Loucy (cell line): Measurements from ENCODE around the gene RCAN2.

Experiments
- CTCF ChIP-seq: fragments of 200-600 bp; sonication (generic); conservative IDR thresholded peaks from 2 replicates; pipeline ENCODE4 v1.5.1; 2014; ENCODE audit warnings: mild to moderate bottlenecking, antibody characterized with exemption, low read length
- EZH2phosphoT487 ChIP-seq: fragments of 200-600 bp; IDR thresholded peaks from 2 replicates; pipeline ENCODE4 v1.6.1; 2018; ENCODE audit warnings: antibody characterized with exemption, mild to moderate bottlenecking, moderate library complexity, borderline replicate concordance

- TF ChIP-seq CTCF (no peak), EZH2phosphoT487 (no peak)
Observed at GRCh38 chr6:46246081-46246480, 245.2 kb downstream of the RCAN2 start.
